Naive thymus-derived CD8-positive, alpha-beta T cell (primary cell): Measurements from ENCODE around the gene MIF4GD. TPM values are rescaled to one million over a fixed set of nuclear protein-coding genes. Genes with fewer than 3 reads are reported as not detected.

Experiments
- ATAC-seq, 2 donors: fragments of 150-1000 bp; cut with Tn5 transposase in 1 of 2; sonication (Bioruptor Pico), chemical (Tn5 transposase) in 1 of 2; 1 replicate in 1 of 2; 2 replicates in 1 of 2; pipeline ENCODE4 v1.10.0; 2021; ENCODE audit warnings: mild to moderate bottlenecking in 2 of 2, moderate library complexity in 2 of 2
- POLR2A ChIA-PET: fragments of 350-600 bp; sonication (Branson Sonifier 250); formaldehyde crosslinking; loops from one replicate; lab custom pipeline; 2021; ENCODE audit warnings: antibody characterized with exemption; lab: Charles Lee
- DNase-seq, 10 donors: peaks; one replicate each; pipeline versions ENCODE4 v3.0.0 to v3.0.0-alpha.2; 2020 to 2022
- H3K27ac Mint-ChIP-seq, 10 donors: one replicate each; pipeline ENCODE4 v1.8.0; 2020 to 2022; ENCODE audit warnings: mild to moderate bottlenecking in 10 of 10, mixed read lengths in 10 of 10, moderate library complexity in 4 of 10, inconsistent platforms in 1 of 10
- H3K27me3 Mint-ChIP-seq, 5 donors: one replicate each; pipeline ENCODE4 v1.8.0; 2021 to 2022; ENCODE audit warnings: mixed read lengths in 5 of 5
- H3K36me3 Mint-ChIP-seq, 3 donors: one replicate each; pipeline ENCODE4 v1.8.0; 2020 to 2022; ENCODE audit warnings: mixed read lengths in 3 of 3, mild to moderate bottlenecking in 2 of 3, inconsistent platforms in 1 of 3
- H3K4me1 Mint-ChIP-seq, 4 donors: one replicate each; pipeline ENCODE4 v1.8.0; 2021 to 2022; ENCODE audit warnings: mixed read lengths in 4 of 4
- H3K4me3 Mint-ChIP-seq, 10 donors: one replicate each; pipeline ENCODE4 v1.8.0; 2020 to 2022; ENCODE audit warnings: mild to moderate bottlenecking in 10 of 10, mixed read lengths in 10 of 10, moderate library complexity in 6 of 10, inconsistent platforms in 1 of 10
- H3K9me3 Mint-ChIP-seq, 9 donors: one replicate each; pipeline ENCODE4 v1.8.0; 2020 to 2022; ENCODE audit warnings: mixed read lengths in 9 of 9, mild to moderate bottlenecking in 3 of 9, inconsistent platforms in 1 of 9, moderate library complexity in 1 of 9
- polyA plus RNA-seq, 3 donors: library from polyadenylated mRNA; unstranded; fragments of 300-500 nt; fragmentation: Illumina TruSeq; gene quantifications; one replicate each; pipeline ENCODE4 v1.2.3, GENCODE V29; 2021
- total RNA-seq, 8 experiments: library from RNA in 2 of 8; stranded (reverse) in 2 of 8; gene quantifications; one replicate each; pipeline ENCODE4 v1.2.3 and lab custom pipeline; 2021 to 2026

Gene MIF4GD
- total and polyA plus RNA-seq, 5 experiments from 2014 or later = 37.3 to 96.6 (median 76.2) TPM

- no peak for ATAC-seq
- Mint-ChIP-seq H3K36me3 (peaks cover 6 to 77% (median 23%) of the 10 kb centered on the region in 3 donors), H3K4me1 (peaks cover 0 to 8% (median 6%) of the 10 kb centered on the region in 4 donors), H3K9me3 (no peaks in the 10 kb centered on the region), H3K4me3 (no peak overlapping the region), H3K27ac (peak overlapping the region in 4 of 10 donors; percentile 15 to 60 (median 44)), H3K27me3 (no peaks in the 10 kb centered on the region)
- no peak for DNase-seq
- POLR2A ChIA-PET = interaction anchor here (0.8 to 1.3 kb wide), 2 partner anchors 12 to 69 kb away, joined by 3 read pairs; partner anchors contain the start of gene SLC25A19
Measured at GRCh38 chr17:75219815-75220214, 51.2 kb downstream of the MIF4GD start.

- Mint-ChIP-seq H3K27ac (peak overlapping the region in 1 of 10 donors; percentile 72), H3K4me1 (peaks cover 0 to 8% (median 6%) of the 10 kb centered on the region in 4 donors), H3K4me3 (no peak overlapping the region), H3K36me3 (peaks cover 6 to 83% (median 24%) of the 10 kb centered on the region in 3 donors), H3K27me3 (no peaks in the 10 kb centered on the region), H3K9me3 (no peaks in the 10 kb centered on the region)
- POLR2A ChIA-PET = interaction anchor here (0.6 kb wide), 1 partner anchor 45 kb away, joined by 3 read pairs; no protein-coding TSS in a partner anchor
- DNase-seq (no peak), ATAC-seq (no peak)
Measured at GRCh38 chr17:75218131-75218530, 52.9 kb downstream of the MIF4GD start.

Other genes with a start within 250 kb of the MIF4GD start
- gene ATP5PD, start 224.3 kb downstream of the MIF4GD start, total RNA-seq = 100 to 1,000 TPM; 149 to 160 TPM
- 100 to 1,000 TPM; 406 to 455 (median 449) TPM for gene ATP5PD, start 224.3 kb downstream of the MIF4GD start, polyA plus RNA-seq
- gene KCTD2, start 224.0 kb downstream of the MIF4GD start, total RNA-seq = 10 to 100 TPM; 25.0 to 28.6 TPM
- gene KCTD2, start 224.0 kb downstream of the MIF4GD start, polyA plus RNA-seq = 10 to 100 TPM in 1 of 3 donors, 1 to 10 TPM in 2; 6.8 to 10.9 (median 7.8) TPM
- 10 to 100 TPM; 14.2 to 14.8 TPM for gene SLC16A5, start 183.3 kb downstream of the MIF4GD start, total RNA-seq
- 1 to 10 TPM; 1.4 to 4.1 (median 3.1) TPM for gene SLC16A5, start 183.3 kb downstream of the MIF4GD start, polyA plus RNA-seq
- 10 to 100 TPM; 15.6 to 16.7 TPM for gene ARMC7, start 161.3 kb downstream of the MIF4GD start, total RNA-seq
- gene ARMC7, start 161.3 kb downstream of the MIF4GD start, polyA plus RNA-seq = 1 to 10 TPM; 2.7 to 3.3 (median 2.9) TPM
- 10 to 100 TPM; 52.8 to 66.6 TPM for gene NT5C, start 139.5 kb downstream of the MIF4GD start, total RNA-seq
- 10 to 100 TPM; 46.0 to 53.6 (median 50.6) TPM for gene NT5C, start 139.5 kb downstream of the MIF4GD start, polyA plus RNA-seq
- gene JPT1, start 116.7 kb downstream of the MIF4GD start, total RNA-seq = 10 to 100 TPM; 25.6 to 27.0 TPM
- 10 to 100 TPM; 68.6 to 76.6 (median 70.7) TPM for gene JPT1, start 116.7 kb downstream of the MIF4GD start, polyA plus RNA-seq
- 100 to 1,000 TPM; 250 to 255 TPM for gene SUMO2, start 88.3 kb downstream of the MIF4GD start, total RNA-seq
- 100 to 1,000 TPM; 293 to 381 (median 325) TPM for gene SUMO2, start 88.3 kb downstream of the MIF4GD start, polyA plus RNA-seq
- 100 to 1,000 TPM; 150 to 155 TPM for gene NUP85, start 65.6 kb downstream of the MIF4GD start, total RNA-seq
- gene NUP85, start 65.6 kb downstream of the MIF4GD start, polyA plus RNA-seq = 10 to 100 TPM; 17.3 to 39.4 (median 21.4) TPM
- gene GGA3, start 9.6 kb downstream of the MIF4GD start, total RNA-seq = 100 to 1,000 TPM; 105 to 107 TPM
- 10 to 100 TPM in 2 of 3 donors, 1 to 10 TPM in 1; 6.2 to 20.1 (median 14.7) TPM for gene GGA3, start 9.6 kb downstream of the MIF4GD start, polyA plus RNA-seq
- gene MRPS7, start 9.4 kb downstream of the MIF4GD start, total RNA-seq = 10 to 100 TPM; 40.5 to 41.1 TPM
- gene MRPS7, start 9.4 kb downstream of the MIF4GD start, polyA plus RNA-seq = 100 to 1,000 TPM; 113 to 132 (median 122) TPM
- gene SLC25A19, start 18.2 kb upstream of the MIF4GD start, total RNA-seq = 10 to 100 TPM; 20.5 to 22.5 TPM
- 10 to 100 TPM; 11.2 to 15.4 (median 13.3) TPM for gene SLC25A19, start 18.2 kb upstream of the MIF4GD start, polyA plus RNA-seq
- 100 to 1,000 TPM; 143 to 145 TPM for gene GRB2, start 134.4 kb upstream of the MIF4GD start, total RNA-seq
- 100 to 1,000 TPM; 130 to 162 (median 154) TPM for gene GRB2, start 134.4 kb upstream of the MIF4GD start, polyA plus RNA-seq
- 100 to 1,000 TPM; 102 to 108 TPM for gene TMEM94, start 185.4 kb upstream of the MIF4GD start, total RNA-seq
- 10 to 100 TPM in 2 of 3 donors, 1 to 10 TPM in 1; 8.4 to 23.5 (median 11.5) TPM for gene TMEM94, start 185.4 kb upstream of the MIF4GD start, polyA plus RNA-seq
- gene CASKIN2, start 244.3 kb upstream of the MIF4GD start, total RNA-seq = under 1 TPM; 0.65 to 0.80 TPM
- under 1 TPM; 0.05 to 0.62 (median 0.61) TPM for gene CASKIN2, start 244.3 kb upstream of the MIF4GD start, polyA plus RNA-seq
- 10 to 100 TPM; 53.1 to 54.4 TPM for gene TSEN54, start 245.3 kb upstream of the MIF4GD start, total RNA-seq
- gene TSEN54, start 245.3 kb upstream of the MIF4GD start, polyA plus RNA-seq = 100 to 1,000 TPM in 2 of 3 donors, 10 to 100 TPM in 1; 98.2 to 121 (median 103) TPM